Mononuclear cell (primary cell): ENCODE results near the gene MIDN. TPM values are rescaled to one million over a fixed set of nuclear protein-coding genes. Genes with fewer than 3 reads are reported as not detected.
"Not testable (repeated sequence)": the region's sequence is repeated elsewhere in the genome, so short reads cannot be mapped to it uniquely, and the experiment has no call there.

Source experiments
- H3K27me3 ChIP-seq: 2 replicates; pipeline ENCODE4 v1.6.0; 2011; ENCODE audit warnings: low read length, control low read depth; ENCODE audit not compliant: insufficient read depth
- H3K4me1 ChIP-seq: 2 replicates; pipeline ENCODE4 v1.5.1; 2011; ENCODE audit warnings: mild to moderate bottlenecking, low read length, control low read depth; ENCODE audit not compliant: insufficient read depth
- H3K4me3 ChIP-seq: 2 replicates; pipeline ENCODE4 v1.5.1; 2011; ENCODE audit warnings: mild to moderate bottlenecking, low read length, moderate library complexity
- H3K9me3 ChIP-seq: 2 replicates; pipeline ENCODE4 v1.5.1; 2011; ENCODE audit warnings: low read depth, mild to moderate bottlenecking, control low read depth, low read length
- total RNA-seq: library from RNA; depleted of rRNA; stranded (reverse); fragments of >200 nt; gene quantifications from one replicate; pipeline ENCODE4 v1.2.3, GENCODE V29; 2012

The MIDN gene
- total RNA-seq, result 67.0 TPM

GRCh38 chr19:1248139-1248785 is at the start of gene MIDN:
TSS of gene MIDN (plus strand) at chr19:1248583. CDS start at chr19:1250297, 1,714 bp downstream.
- no peaks in the 10 kb centered on the region for H3K9me3 ChIP-seq
- H3K4me1 ChIP-seq, result peaks cover 35% of the 10 kb centered on the region
- peak within 1 kb of the TSS; percentile 52 for H3K4me3 ChIP-seq
- H3K27me3 ChIP-seq, result no peaks in the 10 kb centered on the region

GRCh38 chr19:1199531-1199930 is 48.9 kb upstream of the MIDN start:
- Histone ChIP-seq H3K4me3 (no peak overlapping the region), H3K27me3 (no peaks in the 10 kb centered on the region), H3K9me3 (no peaks in the 10 kb centered on the region), H3K4me1 (peaks cover 16% of the 10 kb centered on the region)

- H3K9me3 ChIP-seq, H3K27me3 ChIP-seq, H3K4me3 ChIP-seq: not testable (repeated sequence)
- H3K4me1 ChIP-seq, result peaks cover 22% of the 10 kb centered on the region
Observed at GRCh38 chr19:1200614-1201013, 47.8 kb upstream of the MIDN start.

- Histone ChIP-seq H3K4me3 (peak within 1 kb of the TSS; percentile 62), H3K4me1 (peaks cover 61% of the 10 kb centered on the region), H3K9me3 (no peaks in the 10 kb centered on the region), H3K27me3 (no peaks in the 10 kb centered on the region)
Observed at GRCh38 chr19:1205114-1206099, 43.0 kb upstream of the MIDN start, which contains the start of gene STK11. TSS of gene STK11 (plus strand) at chr19:1205778. CDS start at chr19:1206914, 1,136 bp downstream.

- Histone ChIP-seq H3K4me1 (peaks cover 67% of the 10 kb centered on the region), H3K9me3 (no peaks in the 10 kb centered on the region), H3K27me3 (no peaks in the 10 kb centered on the region), H3K4me3 (peak overlapping the region; percentile 62)
Observed at GRCh38 chr19:1206150-1206863, 42.1 kb upstream of the MIDN start.

GRCh38 chr19:1206864-1207450 is 41.4 kb upstream of the MIDN start:
- Histone ChIP-seq H3K4me1 (peaks cover 73% of the 10 kb centered on the region), H3K27me3 (no peaks in the 10 kb centered on the region), H3K9me3 (no peaks in the 10 kb centered on the region), H3K4me3 (peak overlapping the region; percentile 62)

- H3K9me3 ChIP-seq, H3K4me3 ChIP-seq, H3K27me3 ChIP-seq: not testable (repeated sequence)
- H3K4me1 ChIP-seq, result peaks cover 75% of the 10 kb centered on the region
Observed at GRCh38 chr19:1208830-1209229, 39.6 kb upstream of the MIDN start.

GRCh38 chr19:1210227-1210538 is 38.2 kb upstream of the MIDN start:
- Histone ChIP-seq H3K4me3 (no peak overlapping the region), H3K4me1 (peaks cover 77% of the 10 kb centered on the region), H3K27me3 (no peaks in the 10 kb centered on the region), H3K9me3 (no peaks in the 10 kb centered on the region)

- H3K4me3 ChIP-seq, result no peak overlapping the region
- H3K27me3 ChIP-seq, result no peaks in the 10 kb centered on the region
- H3K9me3 ChIP-seq, result no peaks in the 10 kb centered on the region
- H3K4me1 ChIP-seq, result peaks cover 72% of the 10 kb centered on the region
Observed at GRCh38 chr19:1211494-1212234, 36.7 kb upstream of the MIDN start.

- H3K9me3 ChIP-seq, result no peaks in the 10 kb centered on the region
- H3K4me1 ChIP-seq, result peaks cover 52% of the 10 kb centered on the region
- H3K4me3 ChIP-seq, result no peak overlapping the region
- no peaks in the 10 kb centered on the region for H3K27me3 ChIP-seq
Observed at GRCh38 chr19:1213391-1214286, 34.7 kb upstream of the MIDN start.

GRCh38 chr19:1214299-1214861 is 34.0 kb upstream of the MIDN start:
- peaks cover 46% of the 10 kb centered on the region for H3K4me1 ChIP-seq
- no peaks in the 10 kb centered on the region for H3K9me3 ChIP-seq
- H3K27me3 ChIP-seq, result no peaks in the 10 kb centered on the region
- H3K4me3 ChIP-seq, result no peak overlapping the region

GRCh38 chr19:1214862-1215731 is 33.3 kb upstream of the MIDN start:
- H3K9me3 ChIP-seq, result no peaks in the 10 kb centered on the region
- H3K4me3 ChIP-seq, result no peak overlapping the region
- no peaks in the 10 kb centered on the region for H3K27me3 ChIP-seq
- H3K4me1 ChIP-seq, result peaks cover 39% of the 10 kb centered on the region
